Measurements from ENCODE around the gene GABRQ. TPM values are rescaled to one million over a fixed set of nuclear protein-coding genes. Genes with fewer than 3 reads are reported as not detected.

Gene GABRQ
- total RNA-seq, 1 experiment from 2014 or later = not detected

- H3K4me3 ChIP-seq = no peak overlapping the region
- peak; percentile 46; the same call in 1 of the 2 replicates for TF ChIP-seq CTCF (conservative IDR thresholded peaks at IDR 0.05)
- TF ChIP-seq EZH2 (IDR thresholded peaks at IDR 0.05; ENCODE audit: low read depth) = no peak
- no peaks in the 10 kb centered on the region for H3K36me3 ChIP-seq (ENCODE audit: low read depth)
- no peaks in the 10 kb centered on the region for H3K27me3 ChIP-seq (ENCODE audit: insufficient read depth, low read depth)
- H3K4me2 ChIP-seq = no peak overlapping the region
- H3F3A ChIP-seq (ENCODE audit: insufficient read depth, low read depth) = peaks cover 7% of the 10 kb centered on the region; the same call in 1 of the 2 replicates
- H4K20me1 ChIP-seq (ENCODE audit: insufficient read depth) = peaks cover 5% of the 10 kb centered on the region; the same call in 1 of the 2 replicates
- no peaks in the 10 kb centered on the region for H3K9me2 ChIP-seq (ENCODE audit: insufficient read depth)
- H3K4me1 ChIP-seq (replicated peaks; ENCODE audit: insufficient read depth) = no peaks in the 10 kb centered on the region
- H3K9me3 ChIP-seq (ENCODE audit: insufficient read depth, low read depth) = no peaks in the 10 kb centered on the region
- no peak overlapping the region for H2AFZ ChIP-seq
- BruUV-seq (replicated peaks) = no TSS peak
- ChIA-PET CTCF (interaction anchor here (0.7 kb wide), 1 partner anchor 179 kb away, joined by 3 read pairs; no protein-coding TSS in a partner anchor), POLR2A (ENCODE audit: unreplicated experiment) (no interaction called here)
- H3K79me2 ChIP-seq (ENCODE audit: low read depth) = no peaks in the 10 kb centered on the region
- no peak overlapping the region for H3K27ac ChIP-seq
- intact Hi-C loops (cut with micrococcal nuclease; ENCODE audit: unreplicated experiment) = loop anchor here (1.0 kb wide), 1 partner anchor 175 kb away; no protein-coding TSS in a partner anchor
- DNase-seq = peak; percentile 5 to 35
Measured at GRCh38 chrX:152641996-152642395, 4.3 kb downstream of the GABRQ start.

- peaks cover 5% of the 10 kb centered on the region; the same call in 1 of the 2 replicates for H4K20me1 ChIP-seq (ENCODE audit: insufficient read depth)
- H3K79me2 ChIP-seq (ENCODE audit: low read depth) = no peaks in the 10 kb centered on the region
- H3F3A ChIP-seq (ENCODE audit: insufficient read depth, low read depth) = peaks cover 7% of the 10 kb centered on the region; the same call in 1 of the 2 replicates
- peak in 1 of 2 experiments; percentile 5 for DNase-seq
- TF ChIP-seq EZH2 (IDR thresholded peaks at IDR 0.05; ENCODE audit: low read depth) (no peak), CTCF (conservative IDR thresholded peaks at IDR 0.05) (no peak)
- H3K27me3 ChIP-seq (ENCODE audit: insufficient read depth, low read depth) = no peaks in the 10 kb centered on the region
- intact Hi-C loops (cut with micrococcal nuclease; ENCODE audit: unreplicated experiment) = loop anchor here (1.0 kb wide), 1 partner anchor 174 kb away; no protein-coding TSS in a partner anchor
- H3K4me3 ChIP-seq = no peak overlapping the region
- no peaks in the 10 kb centered on the region for H3K36me3 ChIP-seq (ENCODE audit: low read depth)
- BruUV-seq (replicated peaks) = no TSS peak
- ChIA-PET CTCF (no interaction called here), POLR2A (ENCODE audit: unreplicated experiment) (no interaction called here)
- no peak overlapping the region for H3K4me2 ChIP-seq
- H3K9me2 ChIP-seq (ENCODE audit: insufficient read depth) = no peaks in the 10 kb centered on the region
- no peaks in the 10 kb centered on the region for H3K4me1 ChIP-seq (replicated peaks; ENCODE audit: insufficient read depth)
- no peak overlapping the region for H2AFZ ChIP-seq
- H3K9me3 ChIP-seq (ENCODE audit: insufficient read depth, low read depth) = no peaks in the 10 kb centered on the region
- H3K27ac ChIP-seq = no peak overlapping the region
Measured at GRCh38 chrX:152642931-152643564, 5.4 kb downstream of the GABRQ start.

- intact Hi-C loops (cut with micrococcal nuclease; ENCODE audit: unreplicated experiment) = no loop called here
- Histone ChIP-seq H3K9me3 (ENCODE audit: insufficient read depth, low read depth) (no peaks in the 10 kb centered on the region), H3K27ac (no peak overlapping the region), H3K4me3 (no peak overlapping the region), H3K36me3 (ENCODE audit: low read depth) (no peaks in the 10 kb centered on the region), H3F3A (ENCODE audit: insufficient read depth, low read depth) (peaks cover 7% of the 10 kb centered on the region; the same call in 1 of the 2 replicates), H3K4me2 (no peak overlapping the region), H3K4me1 (replicated peaks; ENCODE audit: insufficient read depth) (no peaks in the 10 kb centered on the region), H2AFZ (no peak overlapping the region), H3K79me2 (ENCODE audit: low read depth) (no peaks in the 10 kb centered on the region), H4K20me1 (ENCODE audit: insufficient read depth) (peaks cover 5% of the 10 kb centered on the region; the same call in 1 of the 2 replicates), H3K9me2 (ENCODE audit: insufficient read depth) (no peaks in the 10 kb centered on the region), H3K27me3 (ENCODE audit: insufficient read depth, low read depth) (no peaks in the 10 kb centered on the region)
- no peak for DNase-seq
- no peak for TF ChIP-seq EZH2 (IDR thresholded peaks at IDR 0.05; ENCODE audit: low read depth)
- no peak for TF ChIP-seq CTCF (conservative IDR thresholded peaks at IDR 0.05)
- no TSS peak for BruUV-seq (replicated peaks)
- POLR2A ChIA-PET (ENCODE audit: unreplicated experiment) = no interaction called here
- CTCF ChIA-PET = no interaction called here
Measured at GRCh38 chrX:152646961-152647360, 9.3 kb downstream of the GABRQ start.

Measured in PC-9 (cell line).